ENCODE measurements around the gene DIP2B. TPM values are rescaled to one million over a fixed set of nuclear protein-coding genes. Genes with fewer than 3 reads are reported as not detected.

Gene DIP2B
- total RNA-seq, 3 donors from 2014 or later (not counting 1 experiment from before 2014, with no cell fraction given), result 17.2 to 23.2 (median 22.2) TPM

DNA sequence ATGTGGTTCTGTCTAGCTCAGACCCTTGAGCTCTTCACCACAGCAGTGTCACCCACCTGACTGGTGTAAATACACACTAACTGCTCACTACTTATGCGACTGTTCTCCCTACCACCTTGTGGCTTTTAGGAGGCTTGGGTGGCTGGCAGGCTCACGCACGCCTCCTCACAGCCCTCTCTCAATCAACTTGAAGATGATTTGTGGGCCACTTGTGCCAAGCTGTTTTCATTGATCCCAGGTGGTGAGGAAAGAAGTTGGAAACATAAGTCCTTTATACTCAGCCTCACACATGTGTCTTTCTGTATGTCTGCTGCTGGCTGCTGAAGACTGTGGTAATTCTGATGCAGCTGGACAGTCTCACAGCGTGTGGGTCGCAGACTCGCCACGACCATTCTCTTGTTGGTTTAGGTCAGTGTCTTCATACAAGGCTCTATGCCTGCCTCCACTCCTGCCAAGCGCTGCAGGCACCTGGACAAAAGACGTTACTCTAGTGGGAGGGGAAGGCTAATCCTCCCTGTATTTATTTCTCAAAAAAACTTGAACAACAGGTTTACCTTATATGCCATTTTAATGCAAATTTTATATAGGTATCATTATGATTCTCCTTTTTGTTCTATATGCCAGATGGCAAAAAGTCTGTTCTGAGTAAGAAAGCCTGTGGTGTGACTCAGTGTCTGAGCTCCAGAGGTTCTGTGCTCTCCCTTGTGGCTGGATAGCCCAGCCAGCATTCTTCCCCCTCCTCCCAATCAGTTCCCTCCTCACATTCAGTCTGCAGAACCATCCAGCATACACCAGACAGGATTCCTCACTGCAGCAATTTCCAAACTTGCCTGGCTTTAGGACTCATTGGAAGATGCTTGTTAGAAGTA is 115.6 kb downstream of the DIP2B start:
- no peaks in the 10 kb centered on the region for H3K36me3 Mint-ChIP-seq
- H3K4me3 Mint-ChIP-seq, result no peak overlapping the region
- no peak for DNase-seq
- no peaks in the 10 kb centered on the region for H3K27me3 ChIP-seq (ENCODE audit: control insufficient read depth, insufficient read depth, low read length)
- H3K4me1 Mint-ChIP-seq, result peaks cover 42 to 64% of the 10 kb centered on the region in 2 donors
- H3K27ac ChIP-seq (ENCODE audit: low read length), result no peak overlapping the region
- H3K36me3 ChIP-seq (ENCODE audit: control insufficient read depth, insufficient read depth, low read length), result no peaks in the 10 kb centered on the region
- peak in 1 of 3 donors; percentile 41 for ATAC-seq
- H3K9me3 Mint-ChIP-seq, result no peaks in the 10 kb centered on the region
- H3K27ac Mint-ChIP-seq, result peak overlapping the region in 1 of 2 donors; percentile 57
- no peak overlapping the region for H3K4me3 ChIP-seq (ENCODE audit: low read length)
- no peaks in the 10 kb centered on the region for H3K27me3 Mint-ChIP-seq (ENCODE audit: low read depth in 2 of 2)
- intact Hi-C loops (cut with micrococcal nuclease), result no loop called here
- 56% methylated on average over 6 of the region's 9 CpGs for WGBS (ENCODE audit: insufficient coverage)
- peaks cover 11% of the 10 kb centered on the region for H3K4me1 ChIP-seq (ENCODE audit: control insufficient read depth, insufficient read depth, low read length)
- no peak for TF ChIP-seq CTCF (IDR thresholded peaks at IDR 0.05)
- no peaks in the 10 kb centered on the region for H3K9me3 ChIP-seq (ENCODE audit: control insufficient read depth, insufficient read depth, low read length)

DNA sequence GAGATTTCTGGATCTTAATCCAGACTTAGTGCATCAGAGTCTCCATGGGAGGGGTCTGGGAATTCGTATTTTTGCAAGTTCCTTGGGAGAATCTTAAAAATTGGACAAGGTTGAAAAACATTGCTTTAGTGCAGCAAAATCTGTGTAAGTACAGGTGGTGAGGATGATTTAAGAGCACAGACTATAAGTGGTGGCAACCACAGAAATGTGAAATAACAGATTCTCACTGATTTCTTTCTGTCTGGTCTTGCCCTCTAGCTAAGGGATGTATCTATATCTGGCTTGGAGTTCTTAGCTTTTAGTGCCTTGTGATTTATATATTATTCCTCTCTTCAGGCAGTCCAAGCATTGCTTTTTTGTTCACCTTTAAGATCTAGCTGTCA is 116.2 kb downstream of the DIP2B start:
- H3K9me3 ChIP-seq (ENCODE audit: control insufficient read depth, insufficient read depth, low read length), result no peaks in the 10 kb centered on the region
- TF ChIP-seq CTCF (IDR thresholded peaks at IDR 0.05), result no peak
- peaks cover 2% of the 10 kb centered on the region for H3K36me3 ChIP-seq (ENCODE audit: control insufficient read depth, insufficient read depth, low read length)
- DNase-seq (no peak), ATAC-seq (no peak)
- Mint-ChIP-seq H3K27me3 (ENCODE audit: low read depth in 2 of 2) (no peaks in the 10 kb centered on the region), H3K27ac (peak overlapping the region in 1 of 2 donors; percentile 57), H3K9me3 (no peaks in the 10 kb centered on the region), H3K36me3 (no peaks in the 10 kb centered on the region), H3K4me1 (peaks cover 43 to 60% of the 10 kb centered on the region in 2 donors), H3K4me3 (no peak overlapping the region)
- WGBS (ENCODE audit: insufficient coverage), result 83% methylated on average over 1 of the region's 1 CpG
- H3K27me3 ChIP-seq (ENCODE audit: control insufficient read depth, insufficient read depth, low read length), result no peaks in the 10 kb centered on the region
- peaks cover 11% of the 10 kb centered on the region for H3K4me1 ChIP-seq (ENCODE audit: control insufficient read depth, insufficient read depth, low read length)
- H3K27ac ChIP-seq (ENCODE audit: low read length), result no peak overlapping the region
- H3K4me3 ChIP-seq (ENCODE audit: low read length), result no peak overlapping the region
- intact Hi-C loops (cut with micrococcal nuclease), result no loop called here

DNA sequence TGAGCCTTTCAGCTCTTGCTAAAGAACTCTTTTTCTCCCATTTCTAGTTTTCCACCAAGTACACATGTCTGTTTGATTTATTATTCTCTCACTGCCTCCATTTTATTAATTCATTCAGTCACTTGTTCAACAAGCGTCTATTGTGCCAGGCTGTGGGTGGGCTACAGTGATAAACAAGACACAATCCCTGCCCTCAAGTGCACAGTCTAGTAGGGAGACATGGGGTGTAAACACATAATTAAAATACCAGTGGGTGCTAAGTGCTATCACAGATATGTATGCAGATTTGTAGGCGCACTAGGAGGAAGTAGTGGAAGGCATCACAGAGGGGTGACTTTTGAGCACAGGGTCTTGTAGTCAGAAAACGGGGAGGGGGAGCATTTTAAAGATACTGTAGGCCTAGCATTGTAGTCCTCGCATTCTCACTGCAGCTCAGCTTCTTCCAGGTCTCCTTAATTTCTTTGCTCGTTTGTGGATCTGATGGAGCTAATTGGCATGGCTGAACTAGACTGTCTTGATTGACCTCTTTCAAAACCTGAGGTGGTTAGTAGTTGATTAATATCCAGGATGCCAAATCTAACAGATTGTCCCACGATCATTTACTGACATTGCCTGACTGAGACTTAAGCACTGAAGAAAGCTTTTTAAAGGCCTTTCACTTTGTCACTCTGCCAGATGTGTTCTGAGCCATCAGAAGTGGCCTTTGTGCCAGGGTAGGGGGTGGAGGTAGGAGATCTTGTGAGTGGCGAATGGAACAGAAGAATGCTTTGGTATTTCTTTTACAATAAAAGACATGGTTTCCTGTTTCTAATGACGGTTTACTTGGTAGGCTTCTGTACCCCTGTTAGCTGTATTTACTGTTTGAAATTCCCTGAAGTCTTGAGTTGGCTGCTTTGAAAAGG is 116.9 kb downstream of the DIP2B start:
- TF ChIP-seq CTCF (IDR thresholded peaks at IDR 0.05), result no peak
- intact Hi-C loops (cut with micrococcal nuclease), result no loop called here
- Mint-ChIP-seq H3K4me3 (no peak overlapping the region), H3K4me1 (peaks cover 43 to 58% of the 10 kb centered on the region in 2 donors), H3K27me3 (ENCODE audit: low read depth in 2 of 2) (no peaks in the 10 kb centered on the region), H3K27ac (peak overlapping the region; percentile 27 to 57), H3K36me3 (no peaks in the 10 kb centered on the region), H3K9me3 (no peaks in the 10 kb centered on the region)
- Histone ChIP-seq H3K27me3 (ENCODE audit: control insufficient read depth, insufficient read depth, low read length) (no peaks in the 10 kb centered on the region), H3K36me3 (ENCODE audit: control insufficient read depth, insufficient read depth, low read length) (peaks cover 6% of the 10 kb centered on the region), H3K9me3 (ENCODE audit: control insufficient read depth, insufficient read depth, low read length) (no peaks in the 10 kb centered on the region), H3K4me1 (ENCODE audit: control insufficient read depth, insufficient read depth, low read length) (peaks cover 11% of the 10 kb centered on the region), H3K4me3 (ENCODE audit: low read length) (no peak overlapping the region), H3K27ac (ENCODE audit: low read length) (no peak overlapping the region)
- no peak for ATAC-seq
- 66% methylated on average over 8 of the region's 8 CpGs for WGBS (ENCODE audit: insufficient coverage)
- DNase-seq, result no peak

All from natural killer cell (primary cell).